Measurements from ENCODE around the gene CNPY2.
"Not testable (repeated sequence)": the region's sequence is repeated elsewhere in the genome, so short reads cannot be mapped to it uniquely, and the experiment has no call there.

CNPY2 gene

DNA sequence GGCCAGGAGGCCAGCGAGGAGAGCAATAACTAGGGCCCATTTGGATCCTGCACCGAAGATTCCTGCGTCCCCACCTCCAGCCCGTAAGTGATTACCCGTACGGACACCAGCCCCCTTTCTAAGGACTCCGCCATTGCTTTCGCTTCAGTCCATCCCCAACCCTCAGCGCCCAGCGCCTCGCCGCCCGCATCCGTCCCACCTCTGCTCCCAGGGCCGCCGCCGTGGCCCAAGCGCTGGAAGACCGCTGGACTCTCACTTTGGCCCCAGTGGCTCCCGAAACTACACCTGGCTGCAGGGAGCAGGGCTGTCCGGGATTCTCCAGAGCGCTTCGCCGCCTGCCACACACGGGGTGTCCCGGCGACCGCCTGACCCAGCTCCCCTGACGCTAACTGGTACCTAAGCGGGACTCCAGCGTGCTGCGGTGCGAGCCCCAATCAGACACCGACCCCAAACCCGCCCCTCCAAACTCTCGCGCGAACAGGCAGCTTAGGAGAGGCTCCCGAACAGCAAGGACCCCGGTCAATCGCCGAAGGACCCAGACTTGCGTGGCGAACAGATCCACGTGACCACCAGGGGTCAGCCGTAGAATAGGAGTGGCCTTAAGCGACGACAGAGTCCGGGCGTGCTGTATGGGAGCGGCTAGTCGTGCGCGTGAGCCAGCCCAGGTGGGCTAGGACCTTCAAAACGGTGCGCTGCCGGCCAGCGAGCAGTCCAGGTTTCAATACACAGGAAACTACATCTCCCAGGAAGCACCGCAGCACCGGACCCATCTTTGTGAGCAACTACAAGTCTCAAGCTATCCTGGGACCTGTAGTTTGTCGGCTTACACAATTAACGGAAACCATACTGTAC lies at the start of gene CNPY2:
CNPY2 (minus strand) TSS at position 367 of the 852 bp plus-strand sequence. CDS start 771 bp downstream, outside the sequence.
- peak; percentile 97 for DNase-seq

- DNase-seq, result no peak
These were observed 46.6 kb upstream of the CNPY2 start, which contains the start of gene APOF for GRCh38 chr12:56362130-56363059. TSS of gene APOF (minus strand) at chr12:56362857. CDS start at chr12:56362745, 112 bp downstream.

DNA sequence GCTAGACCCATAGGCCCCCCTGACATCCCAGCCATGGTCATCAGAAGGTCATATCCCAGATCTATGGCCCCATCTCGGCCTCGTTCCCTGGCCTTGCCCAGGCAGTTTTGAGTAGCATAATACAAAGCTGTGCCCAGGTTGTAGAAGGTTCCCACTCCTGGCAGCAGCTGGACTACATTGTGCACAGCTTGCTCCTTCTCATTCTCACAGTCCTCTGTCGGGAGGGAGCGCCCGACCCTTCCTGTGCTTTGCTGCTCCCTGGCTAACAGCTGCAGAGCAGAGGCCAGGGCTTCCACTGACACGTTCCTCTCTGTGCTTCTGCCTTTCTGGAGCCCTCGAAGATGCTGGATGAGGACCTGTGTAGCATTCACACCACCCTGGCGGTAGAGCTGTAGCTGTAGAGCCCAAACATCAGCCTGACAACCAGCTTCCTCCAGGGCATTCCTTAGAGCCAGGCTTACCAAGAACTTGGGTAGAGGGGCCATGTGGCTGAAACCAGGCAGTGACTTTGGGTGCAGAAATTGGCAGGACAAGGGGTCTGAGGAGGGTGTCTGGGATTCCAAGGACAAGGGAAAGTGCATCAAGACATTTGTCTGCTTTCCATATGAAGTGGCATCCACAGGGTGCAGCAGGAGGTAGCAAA lies 45.8 kb upstream of the CNPY2 start:
- no peak for DNase-seq

- peak; percentile 99 for DNase-seq
These were observed 44.3 kb upstream of the CNPY2 start, which contains the start of gene STAT2 for GRCh38 chr12:56359851-56360767. TSS of gene STAT2 (minus strand) at chr12:56360107. CDS start at chr12:56356571, 3,536 bp downstream.

- DNase-seq, result no peak
These were observed 43.2 kb upstream of the CNPY2 start for GRCh38 chr12:56358836-56359532.

DNA sequence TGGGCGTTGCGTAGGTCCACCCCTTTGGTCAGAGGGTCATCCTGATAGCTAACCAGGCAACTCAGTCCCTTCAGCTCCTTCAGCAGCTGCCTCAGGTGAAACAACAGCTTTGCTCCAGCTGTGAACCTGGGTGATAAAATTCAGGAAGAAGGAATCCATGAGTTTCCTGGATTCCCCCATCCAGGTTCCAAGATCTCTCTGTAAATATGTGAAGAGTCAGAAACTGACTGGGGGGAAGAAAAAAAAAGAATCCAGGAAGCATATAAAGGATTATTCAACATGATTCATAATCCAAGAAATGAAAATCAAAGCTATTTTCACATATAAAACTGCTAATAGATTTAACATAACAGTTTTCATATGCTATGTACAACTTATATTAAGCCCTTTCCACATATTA lies 35.5 kb upstream of the CNPY2 start:
- DNase-seq, result no peak

DNA sequence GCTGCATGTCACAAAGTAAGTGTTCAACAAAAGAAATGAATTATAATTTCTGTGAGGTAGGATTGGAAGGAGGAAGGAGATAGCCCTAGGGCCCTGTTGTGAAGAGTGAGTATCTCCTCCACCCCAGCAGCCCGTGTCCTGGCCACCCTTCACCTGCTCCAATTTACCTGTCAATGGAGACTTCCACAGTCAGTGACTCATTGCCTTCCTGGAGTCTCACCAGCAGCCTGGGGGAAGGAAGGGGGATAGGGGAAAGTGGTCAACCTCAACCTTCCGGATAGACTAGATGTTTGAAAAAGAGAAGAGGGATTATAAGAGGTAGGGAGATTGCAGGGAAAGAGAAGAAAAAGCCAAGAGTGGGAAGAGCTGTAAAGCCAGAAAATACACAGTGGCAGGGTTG lies 34.9 kb upstream of the CNPY2 start:
- no peak for DNase-seq

DNA sequence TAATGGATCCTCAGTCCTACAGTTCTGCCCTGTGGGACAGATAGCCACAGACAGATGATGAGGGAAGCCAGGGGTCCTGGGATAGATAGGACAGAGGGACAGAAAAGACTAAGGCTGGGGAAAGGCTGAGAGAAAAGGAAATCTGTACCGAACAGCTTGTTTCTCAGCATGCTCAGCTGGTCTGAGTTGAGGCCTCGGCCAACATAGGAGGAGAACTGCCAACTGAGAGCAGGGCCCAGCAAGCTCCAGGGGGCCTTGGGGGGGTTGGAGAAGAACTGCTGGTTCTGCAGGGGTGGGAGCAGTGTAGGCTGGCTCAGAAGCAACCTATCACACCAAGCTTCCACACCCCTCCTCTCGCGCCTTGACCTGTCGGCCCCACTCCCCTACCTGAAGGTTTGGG lies 33.0 kb upstream of the CNPY2 start:
- no peak for DNase-seq

DNA sequence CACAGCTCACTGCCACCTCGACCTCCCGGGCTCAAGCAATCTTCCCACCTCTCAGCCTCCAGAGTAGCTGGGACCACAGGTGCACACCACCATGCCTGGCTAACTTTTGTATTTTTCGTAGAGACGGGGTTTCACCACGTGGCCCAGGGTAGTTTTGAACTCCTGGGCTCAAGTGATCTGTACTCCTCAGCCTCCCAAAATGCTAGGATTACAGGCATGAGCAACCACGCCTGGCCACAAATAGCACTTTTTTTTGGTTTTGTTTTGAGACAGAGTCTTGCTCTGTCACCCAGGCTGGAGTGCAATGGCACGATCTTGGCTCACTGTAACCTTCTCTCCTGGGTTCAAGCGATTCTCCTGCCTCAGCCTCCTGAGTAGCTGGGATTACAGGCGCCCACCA lies 31.5 kb upstream of the CNPY2 start:
- DNase-seq, result not testable (repeated sequence)

- no peak for DNase-seq
These were observed 30.9 kb upstream of the CNPY2 start for GRCh38 chr12:56346675-56347074.

DNA sequence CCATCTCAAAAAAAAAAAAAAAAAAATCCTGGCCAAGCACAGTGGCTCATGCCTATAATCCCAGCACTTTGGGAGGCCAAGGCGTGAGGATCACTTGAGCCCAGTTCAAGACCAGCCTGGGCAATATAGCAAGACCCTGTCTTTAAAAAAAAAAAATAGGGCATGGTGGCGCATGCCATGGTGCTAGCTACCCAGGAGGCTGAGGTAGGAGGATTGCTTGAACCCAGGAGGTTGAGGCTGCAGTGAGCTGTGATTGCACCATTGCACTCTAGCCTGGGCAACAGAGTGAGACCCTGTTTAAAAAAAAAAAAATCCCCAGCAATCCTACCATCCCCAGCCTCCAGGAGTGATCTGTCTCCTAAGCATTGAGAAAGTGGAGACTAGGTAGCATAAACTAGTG lies 26.5 kb upstream of the CNPY2 start:
- DNase-seq, result not testable (repeated sequence)

- DNase-seq, result no peak
These were observed 25.8 kb upstream of the CNPY2 start for GRCh38 chr12:56341616-56342015.

DNA sequence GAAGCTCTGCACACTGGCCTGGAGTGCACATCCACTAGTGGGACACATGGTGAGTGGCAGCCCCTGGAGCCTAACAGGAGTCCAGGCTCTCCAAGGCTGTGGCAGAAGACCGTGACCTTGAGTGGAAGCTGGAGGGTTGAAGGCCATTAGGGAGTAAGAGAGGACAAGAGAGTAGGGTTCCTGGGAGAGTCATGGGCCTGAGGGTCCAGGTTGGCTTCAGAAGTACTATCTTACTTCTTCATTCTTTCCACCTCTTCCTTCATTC lies 23.3 kb upstream of the CNPY2 start:
- no peak for DNase-seq

GRCh38 chr12:56338308-56339157 lies 22.7 kb upstream of the CNPY2 start, which contains the start of gene IL23A:
TSS of gene IL23A (plus strand) at chr12:56338884. CDS start at chr12:56339045, 161 bp downstream.
- DNase-seq, result no peak

DNA sequence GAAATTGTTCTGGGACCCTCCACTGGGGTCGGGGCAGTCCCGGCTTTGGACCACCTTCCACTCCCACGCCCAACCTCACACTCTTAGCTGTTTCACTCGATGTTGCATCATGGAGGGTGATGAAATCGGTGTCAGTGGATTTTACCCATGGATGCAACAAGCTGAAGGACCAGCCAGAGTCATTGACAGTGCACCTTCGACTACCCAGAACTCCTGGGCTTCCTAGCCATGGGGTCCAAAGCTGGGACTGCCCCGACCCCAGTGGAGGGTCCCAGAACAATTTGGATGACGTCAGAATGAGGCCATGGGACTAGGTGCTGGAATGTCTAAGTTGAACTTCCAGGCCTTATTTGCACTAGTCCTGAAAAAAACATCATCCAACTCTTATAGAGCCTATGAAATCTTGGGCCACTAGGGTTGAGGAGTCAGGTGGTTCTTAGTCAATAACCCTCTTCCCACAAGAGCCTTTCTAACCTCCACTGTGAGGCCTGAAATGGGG lies 22.0 kb upstream of the CNPY2 start:
- no peak for DNase-seq

DNA sequence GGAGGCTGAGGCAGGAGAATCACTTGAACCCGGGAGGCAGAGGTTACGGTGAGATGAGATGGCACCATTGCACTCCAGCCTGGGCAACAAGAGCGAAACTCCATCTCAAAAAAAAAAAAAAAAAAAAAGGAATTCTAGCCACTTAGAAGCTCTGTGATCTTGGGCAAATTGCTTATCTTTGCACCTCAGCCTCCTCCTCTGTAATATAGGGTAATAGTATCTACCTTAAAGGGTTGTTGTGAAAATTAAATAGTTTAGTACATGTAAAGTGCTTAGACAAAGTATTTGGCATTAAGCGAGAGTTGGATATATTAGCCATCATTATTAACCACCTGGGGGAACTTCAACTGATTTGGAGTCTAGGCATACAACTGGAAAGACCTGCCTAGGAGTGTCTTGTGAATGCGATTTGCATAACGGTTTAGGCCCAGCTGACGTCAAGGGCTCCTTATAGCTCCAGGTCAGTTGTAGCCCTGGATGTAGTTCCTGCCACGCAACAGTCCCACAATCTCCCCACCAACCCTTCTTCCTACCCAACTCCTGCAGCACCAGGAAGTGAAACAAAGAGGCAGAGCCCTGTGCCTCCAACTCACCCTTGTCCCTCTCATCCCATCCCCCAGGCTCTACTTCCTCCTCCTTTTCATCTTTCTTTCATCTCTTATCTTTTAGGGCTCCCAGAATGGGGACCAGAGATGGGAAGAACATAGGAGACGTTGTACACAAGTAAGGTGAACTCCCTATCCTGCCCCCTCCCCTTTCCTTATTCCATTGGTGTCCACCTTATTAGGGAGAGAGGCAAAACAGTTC lies 20.8 kb upstream of the CNPY2 start:
- no peak for DNase-seq

- not testable (repeated sequence) for DNase-seq
These were observed 19.7 kb upstream of the CNPY2 start for GRCh38 chr12:56335527-56335926.

DNA sequence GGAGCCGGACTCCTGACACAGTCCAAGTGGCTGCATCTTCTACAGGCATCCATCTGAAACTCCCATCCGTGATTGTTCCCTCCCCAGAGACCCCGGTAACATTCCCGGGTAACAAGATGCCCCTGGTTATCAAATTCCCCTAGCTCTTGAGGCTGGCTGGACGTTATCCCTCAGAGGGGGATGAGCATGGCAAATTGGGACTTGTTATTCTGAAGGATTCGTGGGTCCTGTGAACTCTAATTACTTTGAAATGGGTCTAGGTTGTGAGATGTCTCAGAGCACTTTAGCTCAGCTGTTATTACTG lies 18.7 kb upstream of the CNPY2 start:
- DNase-seq, result no peak

All from right forelimb (tissue), 1 donor.